Measurements from ENCODE around the gene BGN.

GRCh38 chrX:153510383-153510782 is 15.6 kb downstream of the BGN start:
- TF ChIP-seq POLR2A (IDR thresholded peaks at IDR 0.05; ENCODE audit: low read length) (no peak), GATA1 (IDR thresholded peaks at IDR 0.05; ENCODE audit: low read depth, low read length) (no peak)

All from erythroblast (primary cell).